NCI-H1417 (cell line): ENCODE measurements around the gene TBC1D16.
"Not testable (repeated sequence)": the region's sequence is repeated elsewhere in the genome, so short reads cannot be mapped to it uniquely, and the experiment has no call there.

Experiments used
- DNase-seq, 3 experiments: peaks; one replicate each; lab custom pipeline; 2025; lab: John Stamatoyannopoulos, UW

TBC1D16 gene

GRCh38 chr17:80053102-80053501, 17.4 kb upstream of the TBC1D16 start:
- no peak for DNase-seq

- no peak for DNase-seq
Measured at GRCh38 chr17:80051681-80052080, 16.0 kb upstream of the TBC1D16 start.

DNA sequence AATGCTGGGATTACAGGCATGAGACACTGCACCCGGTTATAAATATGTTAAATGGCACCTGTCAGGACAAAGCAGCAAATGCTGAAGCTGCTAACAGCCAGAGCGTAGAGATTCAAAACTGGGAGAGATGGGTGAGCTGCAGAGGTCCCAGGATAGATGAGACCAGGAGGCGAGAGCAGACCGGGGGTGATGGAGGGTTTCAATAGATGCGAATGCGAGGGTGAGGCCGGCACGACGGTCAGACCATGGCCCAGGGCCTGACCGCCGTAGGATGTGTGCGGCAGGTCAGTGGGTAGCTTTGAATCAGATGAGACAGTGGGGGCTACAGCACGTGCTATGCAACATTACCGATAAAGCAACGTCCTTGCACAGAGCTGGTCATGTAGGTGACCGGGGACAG, 15.0 kb upstream of the TBC1D16 start:
- DNase-seq, result no peak

- DNase-seq, result no peak
Measured at GRCh38 chr17:80049986-80050385, 14.3 kb upstream of the TBC1D16 start.

DNA sequence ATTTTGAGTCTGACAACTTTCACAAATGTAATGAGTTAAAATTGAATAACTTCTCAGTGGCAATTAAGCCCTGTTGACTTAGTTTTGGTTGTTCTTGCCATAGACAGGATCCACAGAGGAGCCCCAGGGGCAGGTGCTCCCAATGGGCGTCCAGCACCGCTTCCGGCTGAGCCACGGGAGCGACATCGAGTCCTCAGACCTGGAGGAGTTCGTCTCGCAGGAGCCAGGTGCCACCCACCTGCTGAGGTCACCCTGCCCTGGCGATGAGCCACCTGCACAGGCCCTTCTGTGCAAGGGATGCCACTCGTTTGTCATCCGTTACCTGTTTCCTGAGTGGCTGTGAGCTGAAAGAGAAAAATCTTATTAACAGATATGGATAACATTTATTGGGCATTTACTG, 11.5 kb upstream of the TBC1D16 start:
- peak; percentile 66 to 85 (median 74) for DNase-seq

- DNase-seq, result not testable (repeated sequence)
Measured at GRCh38 chr17:80046709-80047108, 11.0 kb upstream of the TBC1D16 start.

DNA sequence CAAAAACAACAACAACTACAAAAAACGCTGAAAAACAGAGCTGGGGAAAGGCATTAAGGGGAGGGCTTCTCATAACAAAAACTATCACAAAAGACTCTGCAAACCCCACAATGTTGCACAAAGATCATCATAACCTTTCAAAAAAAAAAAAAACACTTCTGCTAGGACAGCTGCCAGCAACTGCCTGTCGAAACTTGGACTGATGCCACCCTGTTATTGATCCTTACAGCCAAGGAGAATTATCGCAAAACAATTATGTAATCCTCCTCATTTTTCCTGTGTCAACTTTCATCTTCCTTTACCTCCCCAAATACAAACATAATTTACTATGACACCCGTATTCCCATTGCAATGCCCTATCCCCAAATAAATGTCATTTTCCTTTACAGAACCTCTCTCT, 10.0 kb upstream of the TBC1D16 start:
- peak; percentile 22 to 69 (median 29) for DNase-seq

DNA sequence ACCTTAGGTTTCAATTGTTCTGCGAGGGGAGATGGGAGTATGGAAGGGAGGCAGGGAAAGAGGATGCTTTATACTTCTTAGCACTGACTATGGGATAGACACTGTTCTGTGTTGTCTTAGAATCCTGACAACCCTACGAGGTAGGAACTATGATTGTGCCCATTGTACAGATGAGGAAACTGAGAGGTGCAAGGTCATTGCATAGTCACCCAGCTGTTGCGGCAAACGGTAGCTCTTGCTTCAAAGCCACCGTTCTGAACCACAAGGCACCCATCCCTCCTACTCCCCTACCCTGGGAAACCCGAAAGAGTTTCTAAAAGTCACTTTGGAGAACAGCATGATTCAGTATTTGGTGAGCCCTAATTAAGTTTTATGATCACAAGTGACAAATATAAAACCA, 8.3 kb upstream of the TBC1D16 start:
- no peak for DNase-seq

GRCh38 chr17:80036715-80037477, 1.2 kb upstream of the TBC1D16 start:
- DNase-seq, result peak; percentile 64 to 95 (median 93)

- peak; percentile 90 to 93 (median 93) for DNase-seq
Measured at GRCh38 chr17:80035937-80036714, 454 bp upstream of the TBC1D16 start, which contains the start of gene CCDC40. TSS of gene CCDC40 (plus strand) at chr17:80036642. CDS start at chr17:80036663, 21 bp downstream.

DNA sequence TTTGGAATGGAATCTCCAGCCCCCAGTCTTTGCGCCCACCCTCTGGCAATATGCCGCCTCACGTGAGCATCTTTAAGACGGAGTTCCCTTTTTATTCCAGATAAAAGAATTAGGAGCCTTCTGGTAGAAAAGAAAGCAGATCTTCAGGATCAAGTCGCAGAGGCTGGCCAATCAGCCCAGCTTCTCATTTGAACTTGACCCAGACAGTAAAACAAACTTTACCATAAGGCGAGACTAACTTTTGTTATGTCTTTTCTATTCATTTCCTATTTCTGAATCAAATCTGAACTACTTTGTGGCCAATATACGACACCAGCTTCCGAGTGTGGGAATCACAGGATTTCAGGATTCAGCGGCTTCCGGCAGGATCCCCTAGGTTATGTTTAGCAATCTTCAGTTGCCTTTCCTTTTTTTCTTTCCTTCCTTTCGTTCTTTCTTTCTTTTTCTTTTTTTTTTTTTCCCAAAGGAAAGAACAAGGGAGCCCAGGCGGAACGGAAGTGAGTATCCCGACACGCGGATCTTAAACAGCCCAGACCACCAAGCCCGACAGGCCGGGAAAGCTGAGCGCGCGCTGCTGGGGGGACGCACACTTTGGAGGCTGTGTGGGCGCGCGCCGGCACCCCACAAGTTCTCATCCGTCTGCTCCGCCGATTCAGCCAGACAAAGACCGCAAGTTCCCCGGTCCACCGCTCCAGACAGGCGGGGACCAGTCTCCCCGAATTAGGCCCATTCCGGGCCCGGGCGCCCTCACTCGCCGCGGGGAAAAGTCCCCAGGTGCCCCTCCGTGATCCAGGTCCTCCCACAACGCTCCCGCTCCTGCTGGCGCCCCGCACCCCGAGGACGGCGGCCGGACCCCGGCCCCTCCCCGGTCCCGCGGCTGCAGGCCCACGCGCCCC, 633 bp downstream of the TBC1D16 start:
- DNase-seq, result peak in 2 of 3 experiments; percentile 42 to 43

- no peak for DNase-seq
Measured at GRCh38 chr17:80033840-80034239, 1.8 kb downstream of the TBC1D16 start.

DNA sequence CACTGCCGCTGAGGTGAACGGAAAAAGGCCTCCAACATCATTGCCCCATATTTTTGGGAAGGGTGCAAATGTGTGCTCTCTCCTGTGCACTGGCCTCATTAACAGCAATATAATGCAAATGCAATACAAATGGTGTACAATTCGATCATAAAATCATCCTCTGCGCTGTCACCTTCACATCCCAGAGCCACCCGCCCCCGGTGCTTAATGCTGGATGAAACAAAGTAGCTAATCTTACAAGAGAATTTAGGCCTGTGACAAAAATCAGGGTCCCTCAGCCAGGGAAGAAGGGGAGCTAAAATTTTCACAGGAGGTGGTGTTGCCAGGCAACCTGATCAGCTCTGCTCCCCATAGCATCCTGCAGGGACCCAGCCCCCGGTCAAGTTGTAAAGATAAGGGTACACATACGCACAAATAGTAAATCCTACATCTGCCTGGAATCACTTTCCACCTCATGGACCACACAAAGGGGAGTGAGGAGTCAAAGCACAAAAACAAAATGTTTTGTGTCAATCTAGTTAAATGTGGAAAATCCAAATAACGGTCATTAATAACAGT, 3.0 kb downstream of the TBC1D16 start:
- peak in 1 of 3 experiments; percentile 11 for DNase-seq

GRCh38 chr17:80031691-80032430, 3.8 kb downstream of the TBC1D16 start:
- no peak for DNase-seq

DNA sequence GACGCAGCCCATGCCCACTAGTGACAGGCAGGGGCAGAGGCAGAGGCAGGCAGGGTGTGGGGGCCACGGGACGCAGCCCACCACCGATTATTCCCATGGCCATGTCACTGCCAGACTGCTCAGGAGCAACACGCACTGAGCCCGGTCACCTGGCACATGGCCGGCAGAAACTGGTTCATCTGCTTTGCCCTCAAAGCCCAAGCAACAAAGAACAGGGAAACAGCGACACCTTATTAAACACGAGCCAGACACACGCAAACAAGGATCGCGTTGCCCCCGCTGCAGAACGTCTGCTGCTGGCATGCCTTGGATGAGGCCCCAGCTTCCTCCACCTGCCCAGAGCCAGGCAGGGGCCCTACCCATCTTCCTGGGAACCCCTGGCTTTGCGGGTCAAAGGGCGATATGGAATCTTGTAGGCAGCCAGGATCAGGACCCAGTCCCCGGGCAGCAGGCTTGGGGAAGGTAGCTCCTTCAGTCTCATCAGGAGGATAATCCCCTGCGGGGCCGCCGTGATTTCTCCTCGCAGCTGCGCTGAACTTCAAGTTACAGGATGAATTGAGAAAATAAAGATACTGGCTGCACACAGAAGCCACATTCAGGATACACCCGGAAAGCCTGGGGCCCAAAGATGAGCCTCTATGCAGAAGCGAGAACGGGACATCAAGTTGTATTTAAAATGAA, 4.8 kb downstream of the TBC1D16 start:
- peak in 2 of 3 experiments; percentile 67 to 87 for DNase-seq

- no peak for DNase-seq
Measured at GRCh38 chr17:80029258-80029974, 6.3 kb downstream of the TBC1D16 start.

GRCh38 chr17:80028030-80028429, 7.6 kb downstream of the TBC1D16 start:
- DNase-seq, result no peak

- no peak for DNase-seq
Measured at GRCh38 chr17:80027043-80027435, 8.6 kb downstream of the TBC1D16 start.

DNA sequence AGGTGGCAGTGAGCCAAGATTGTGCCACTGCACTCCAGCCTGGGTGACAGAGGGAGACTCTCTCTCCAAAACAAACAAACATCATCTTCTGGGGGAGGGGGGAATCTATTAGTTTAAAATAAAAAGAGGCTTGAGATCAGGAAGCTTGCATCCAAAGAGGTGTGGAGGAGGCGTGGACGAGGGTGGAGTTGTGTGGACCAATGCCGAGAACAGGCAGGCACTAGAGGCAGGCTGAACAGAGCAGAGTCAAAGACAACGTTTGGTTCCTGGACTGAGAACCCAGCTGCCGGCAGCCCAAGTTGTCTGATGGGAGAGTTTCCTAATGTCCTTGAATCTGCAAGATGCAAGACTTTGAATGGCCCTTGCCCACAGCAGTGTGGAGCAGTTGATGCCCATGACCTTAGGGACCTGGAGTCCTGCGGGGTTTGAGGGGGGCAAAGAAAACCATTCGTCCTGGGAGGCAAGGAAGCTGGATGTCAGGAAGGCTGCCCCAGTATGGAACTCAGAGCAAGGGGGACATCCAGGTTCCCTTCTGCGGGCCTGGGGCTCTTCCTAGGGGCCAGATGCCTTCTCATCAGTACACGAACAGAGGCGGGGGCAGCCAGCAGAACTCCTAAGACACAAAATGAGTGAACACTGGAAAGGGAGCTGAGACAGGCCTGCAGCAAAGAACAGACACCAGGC, 9.2 kb downstream of the TBC1D16 start:
- DNase-seq, result peak in 1 of 3 experiments; percentile 24
